ENCODE measurements around the gene SF3A2.
"Not testable (repeated sequence)": the region's sequence is repeated elsewhere in the genome, so short reads cannot be mapped to it uniquely, and the experiment has no call there.

SF3A2 gene, protein sequence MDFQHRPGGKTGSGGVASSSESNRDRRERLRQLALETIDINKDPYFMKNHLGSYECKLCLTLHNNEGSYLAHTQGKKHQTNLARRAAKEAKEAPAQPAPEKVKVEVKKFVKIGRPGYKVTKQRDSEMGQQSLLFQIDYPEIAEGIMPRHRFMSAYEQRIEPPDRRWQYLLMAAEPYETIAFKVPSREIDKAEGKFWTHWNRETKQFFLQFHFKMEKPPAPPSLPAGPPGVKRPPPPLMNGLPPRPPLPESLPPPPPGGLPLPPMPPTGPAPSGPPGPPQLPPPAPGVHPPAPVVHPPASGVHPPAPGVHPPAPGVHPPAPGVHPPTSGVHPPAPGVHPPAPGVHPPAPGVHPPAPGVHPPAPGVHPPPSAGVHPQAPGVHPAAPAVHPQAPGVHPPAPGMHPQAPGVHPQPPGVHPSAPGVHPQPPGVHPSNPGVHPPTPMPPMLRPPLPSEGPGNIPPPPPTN

GRCh38 chr19:2236314-2237050 lies at the start of gene SF3A2, which contains the start of gene PLEKHJ1:
TSS of gene SF3A2 (plus strand) at chr19:2236824. CDS start at chr19:2243419, 6,595 bp downstream.
TSS of gene PLEKHJ1 (minus strand) at chr19:2236329. CDS start at chr19:2236248, 81 bp downstream.
- DNase-seq, result peak; percentile 98

- DNase-seq, result no peak
These were observed 49.5 kb upstream of the SF3A2 start for GRCh38 chr19:2187159-2187558.

DNA sequence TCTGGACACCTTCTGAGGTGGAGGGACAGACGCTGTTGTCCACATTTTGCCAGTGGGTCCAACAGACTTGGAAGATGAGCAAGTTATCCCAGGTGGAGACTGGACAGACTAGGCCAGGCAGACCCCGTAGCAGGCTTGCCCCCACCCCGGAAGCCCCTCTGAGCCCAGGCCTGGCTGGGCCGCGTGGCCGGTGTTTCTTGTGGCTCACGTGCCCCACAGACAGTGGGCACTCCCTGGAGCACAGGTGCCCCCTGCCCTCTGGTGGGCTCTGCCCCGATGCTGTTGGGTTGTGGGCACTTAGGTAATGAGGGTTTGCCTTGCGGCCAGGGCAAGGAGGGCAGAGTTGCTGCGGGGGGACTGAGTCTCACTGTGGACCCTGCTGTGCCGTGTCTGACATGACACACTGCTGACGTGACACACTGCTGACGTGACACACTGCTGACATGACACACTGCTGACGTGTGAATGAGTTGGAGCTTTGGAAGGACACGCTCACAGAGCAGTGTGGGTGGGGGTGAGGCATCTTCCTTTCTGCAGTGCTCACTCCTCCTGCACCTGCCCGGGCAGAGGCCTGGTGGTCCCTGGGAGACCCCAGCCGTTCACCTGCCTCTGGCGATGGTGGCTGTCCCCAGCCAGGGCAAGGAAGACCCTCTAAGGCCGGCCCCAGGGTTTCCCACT lies 47.8 kb upstream of the SF3A2 start:
- no peak for DNase-seq

GRCh38 chr19:2189880-2190279 lies 46.7 kb upstream of the SF3A2 start:
- DNase-seq, result no peak

DNA sequence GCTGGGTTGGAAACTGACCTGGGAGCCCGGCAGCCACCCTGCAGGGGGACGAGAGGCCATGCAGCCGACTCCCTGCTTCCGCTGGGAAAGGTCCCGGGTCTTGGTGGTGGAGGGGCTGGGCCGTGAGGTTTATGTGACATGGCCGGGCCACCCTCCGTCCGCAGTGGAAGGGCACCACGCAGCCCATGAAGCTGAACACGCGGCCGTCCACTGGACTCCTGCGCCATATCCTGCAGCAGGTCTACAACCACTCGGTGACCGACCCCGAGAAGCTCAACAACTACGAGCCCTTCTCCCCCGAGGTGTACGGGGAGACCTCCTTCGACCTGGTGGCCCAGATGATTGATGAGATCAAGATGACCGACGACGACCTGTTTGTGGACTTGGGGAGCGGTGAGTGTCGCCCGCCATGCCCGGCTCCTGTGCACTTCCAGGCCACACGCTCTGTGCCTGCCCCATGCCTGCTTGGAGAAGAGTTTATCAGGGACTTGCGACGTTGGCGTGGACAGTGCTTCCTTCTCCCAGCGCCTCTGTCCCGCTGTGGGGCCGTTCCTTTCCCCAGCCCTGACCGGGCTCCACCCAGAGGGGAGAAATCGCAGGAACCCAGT lies 45.7 kb upstream of the SF3A2 start:
- no peak for DNase-seq

DNA sequence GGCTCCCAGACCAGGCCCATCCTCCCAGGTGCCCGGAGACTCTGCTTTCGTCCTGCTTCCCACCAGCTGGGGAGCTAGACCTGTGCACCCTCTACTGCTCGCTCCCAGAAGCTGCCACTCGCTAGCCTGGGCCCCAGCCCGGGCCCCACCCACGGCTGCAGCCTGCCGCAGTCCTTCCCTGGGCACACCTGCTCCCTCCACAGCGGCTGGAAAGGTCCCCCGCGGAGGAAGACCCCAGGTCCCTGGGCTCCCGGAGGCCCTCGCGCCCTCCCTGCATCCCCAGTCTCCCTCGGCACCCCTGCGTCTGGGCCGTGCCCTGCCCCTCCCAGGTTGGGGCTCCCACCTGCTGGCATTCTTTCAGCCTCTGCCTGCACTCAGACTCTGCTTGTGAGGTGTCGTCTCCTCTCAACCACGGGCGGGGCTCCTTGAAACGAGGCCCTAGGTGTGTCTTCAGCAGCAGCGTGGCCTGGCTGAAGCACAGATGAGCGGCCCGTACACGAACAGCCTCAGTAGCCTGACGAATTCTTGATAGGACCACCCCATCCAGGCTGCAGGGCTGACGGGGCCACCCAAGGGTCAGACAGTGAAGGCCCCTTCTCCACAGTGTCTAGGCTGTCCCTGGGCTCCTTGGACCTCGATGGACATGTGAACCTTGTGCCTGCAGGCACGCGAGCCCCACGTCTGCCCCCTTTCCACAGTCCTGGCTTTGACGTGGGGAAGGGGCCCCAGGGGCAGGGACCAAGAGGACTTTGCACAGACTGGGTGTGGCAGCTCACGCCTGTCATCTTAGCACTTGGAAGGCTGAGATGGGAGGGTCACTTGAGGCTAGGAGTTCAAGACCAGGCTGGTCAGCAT lies 44.9 kb upstream of the SF3A2 start:
- no peak for DNase-seq

- DNase-seq, result no peak
These were observed 43.8 kb upstream of the SF3A2 start for GRCh38 chr19:2192862-2193261.

GRCh38 chr19:2193807-2194206 lies 42.8 kb upstream of the SF3A2 start:
- no peak for DNase-seq

GRCh38 chr19:2194513-2195078 lies 42.0 kb upstream of the SF3A2 start:
- DNase-seq, result no peak

GRCh38 chr19:2195361-2195760 lies 41.3 kb upstream of the SF3A2 start:
- no peak for DNase-seq

DNA sequence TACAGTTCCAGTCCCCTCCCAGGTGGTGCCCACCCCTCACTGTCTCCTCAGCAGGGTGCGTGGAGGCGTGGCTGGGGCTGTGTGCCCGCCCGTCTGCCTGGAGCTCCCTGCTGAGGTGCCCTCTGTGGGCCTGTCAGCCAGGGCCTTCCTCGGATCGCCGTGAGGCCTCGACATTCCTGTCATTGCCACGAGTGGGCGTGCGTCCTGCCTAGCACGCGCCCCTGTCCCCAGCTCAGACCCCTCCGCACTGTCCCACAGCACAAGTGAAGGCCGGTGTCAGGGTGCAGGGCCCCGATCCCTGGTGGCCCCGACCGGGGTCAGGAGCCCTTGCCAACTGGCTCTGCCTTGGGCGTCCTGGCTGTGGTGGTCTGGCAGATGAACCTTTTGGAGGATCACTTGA lies 40.7 kb upstream of the SF3A2 start:
- no peak for DNase-seq

DNA sequence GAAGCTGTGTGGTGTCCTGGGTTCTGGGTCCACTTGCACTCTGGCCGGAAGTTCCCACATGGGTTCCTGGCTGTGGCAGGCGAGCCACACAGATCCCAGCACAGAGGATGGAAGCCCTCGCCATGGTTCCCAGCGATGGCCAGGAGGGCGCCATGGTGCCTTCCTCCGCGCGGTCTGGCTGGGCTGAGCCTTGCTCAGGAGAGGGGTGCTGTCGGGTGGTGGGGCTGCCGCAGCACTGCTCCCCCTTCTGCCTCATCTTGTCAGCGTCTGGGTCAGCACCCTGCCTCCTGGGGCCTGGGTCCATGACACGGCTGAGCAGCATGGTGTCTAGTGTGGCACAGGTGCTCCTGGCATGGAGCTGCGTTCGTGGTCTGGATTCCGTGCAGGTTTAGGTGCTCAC lies 39.4 kb upstream of the SF3A2 start:
- no peak for DNase-seq

DNA sequence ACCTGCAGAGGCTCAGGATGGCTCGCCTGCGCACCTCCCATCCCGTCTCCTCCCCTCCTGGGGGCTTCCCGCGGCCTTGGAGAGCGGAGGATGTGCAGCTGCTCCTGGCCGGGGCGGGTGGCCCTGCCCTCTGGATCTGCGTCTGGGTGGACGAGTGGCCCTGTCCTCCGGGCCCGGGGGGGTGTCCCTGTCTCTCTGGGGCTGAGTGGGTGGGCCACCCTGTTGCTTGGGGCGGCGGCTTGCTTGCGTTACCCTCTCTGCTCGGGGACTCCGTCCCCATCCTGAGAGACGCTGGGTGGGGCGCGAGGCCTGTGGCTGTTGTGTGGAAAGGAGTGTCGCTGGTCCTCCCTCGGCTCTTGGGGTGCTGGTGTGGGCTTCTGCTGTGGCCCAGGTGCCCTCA lies 38.3 kb upstream of the SF3A2 start:
- no peak for DNase-seq

DNA sequence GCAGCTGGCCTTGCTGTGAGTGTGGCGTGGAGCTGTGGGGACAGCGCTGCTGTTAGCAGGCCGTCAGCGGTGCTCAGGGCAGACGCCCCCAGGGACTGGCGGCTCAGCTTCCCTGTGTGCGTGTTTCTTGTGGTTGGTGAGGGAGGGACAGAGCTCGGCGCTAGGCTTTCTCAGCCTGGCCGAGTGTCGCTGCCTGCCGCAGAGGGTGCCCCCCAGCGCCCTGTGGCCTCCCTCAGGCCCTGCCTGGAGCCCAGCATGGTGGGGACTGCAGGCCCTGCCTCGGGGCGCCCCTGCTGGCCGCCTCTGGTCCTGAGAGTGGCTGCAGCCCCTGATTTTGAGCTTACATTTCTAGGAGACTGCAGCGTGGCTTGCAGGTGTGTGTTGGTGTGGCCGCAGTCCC lies 37.4 kb upstream of the SF3A2 start:
- DNase-seq, result no peak

GRCh38 chr19:2199861-2200623 lies 36.6 kb upstream of the SF3A2 start:
- no peak for DNase-seq

- DNase-seq, result not testable (repeated sequence)
These were observed 35.9 kb upstream of the SF3A2 start for GRCh38 chr19:2200624-2201294.

GRCh38 chr19:2201473-2202148 lies 35.0 kb upstream of the SF3A2 start:
- DNase-seq, result no peak

GRCh38 chr19:2202366-2202765 lies 34.3 kb upstream of the SF3A2 start:
- no peak for DNase-seq

- DNase-seq, result no peak
These were observed 29.6 kb upstream of the SF3A2 start for GRCh38 chr19:2207008-2207407.
